Esophagus muscularis mucosa (tissue), 4 donors: ENCODE measurements around the gene FAM131B. TPM values are rescaled to one million over a fixed set of nuclear protein-coding genes. Genes with fewer than 3 reads are reported as not detected.
A peak's percentile ranks its signal among the peaks of the same experiment; 100 is the strongest.

Experiments used
- DNase-seq: peaks from one replicate; pipeline ENCODE4 v3.0.0-alpha.2; 2017; ENCODE audit errors: extremely low spot score
- H3K27ac ChIP-seq, 4 donors: fragments of 200-600 bp; sonication (generic); replicated peaks in 1 of 4; 1 replicate in 3 of 4; 2 replicates in 1 of 4; pipeline ENCODE4 v1.5.1; 2016 to 2019; ENCODE audit warnings: mild to moderate bottlenecking in 1 of 4
- H3K27me3 ChIP-seq, 4 donors: fragments of 200-600 bp; sonication (generic); one replicate each; pipeline versions ENCODE4 v1.5.1 to v1.6.0; 2016 to 2019
- H3K36me3 ChIP-seq, 4 donors: fragments of 200-600 bp; sonication (generic); one replicate each; pipeline ENCODE4 v1.5.1; 2016 to 2019
- H3K4me1 ChIP-seq, 4 donors: fragments of 200-600 bp; sonication (generic); one replicate each; pipeline ENCODE4 v1.5.1; 2016 to 2019
- H3K4me3 ChIP-seq, 4 donors: fragments of 200-600 bp; sonication (generic); 1 replicate in 2 of 4; 2 replicates in 2 of 4; pipeline ENCODE4 v1.5.1; 2016 to 2019; ENCODE audit warnings: mild to moderate bottlenecking in 4 of 4, moderate library complexity in 1 of 4
- H3K9me3 ChIP-seq, 4 donors: fragments of 200-600 bp; sonication (generic); 1 replicate in 3 of 4; 2 replicates in 1 of 4; pipeline ENCODE4 v1.5.1; 2016 to 2019
- CTCF ChIP-seq, 3 experiments: fragments of 200-600 bp in 2 of 3; fragments of 450-650 bp in 1 of 3; sonication (generic) in 2 of 3; IDR thresholded peaks; one replicate each; pipeline ENCODE4 v1.5.1; 2017 to 2019; ENCODE audit warnings: antibody characterized with exemption in 3 of 3, mild to moderate bottlenecking in 2 of 3, moderate library complexity in 1 of 3
- EP300 ChIP-seq: sonication (generic); formaldehyde crosslinking; IDR thresholded peaks from one replicate; pipeline ENCODE4 v1.6.1; 2017; ENCODE audit warnings: antibody characterized with exemption
- POLR2A ChIP-seq: fragments of 450-650 bp; IDR thresholded peaks from one replicate; pipeline ENCODE4 v1.6.1; 2017; ENCODE audit warnings: antibody characterized with exemption, moderate library complexity, mild to moderate bottlenecking, low read depth
- POLR2AphosphoS5 ChIP-seq, 2 donors: sonication (generic); formaldehyde crosslinking; IDR thresholded peaks; one replicate each; pipeline ENCODE4 v1.6.1; 2017; ENCODE audit warnings: antibody characterized with exemption in 2 of 2
- WGBS: methylation state at CpG from one replicate; pipeline ENCODE4 v1.1.5; 2018; 5-methylcytosine and 5-hydroxymethylcytosine counted together
- intact Hi-C: fragments of 100-400 bp; cut with DNase I; formaldehyde crosslinking; loops from one replicate; pipeline ENCODE4 v1.15.1; 2023
- total RNA-seq, 4 donors: library from RNA; depleted of rRNA; stranded (reverse); fragments of >200 nt; gene quantifications; one replicate each; pipeline versions ENCODE4 v1.1.0 to v1.2.1, GENCODE V29; 2016

Gene FAM131B
- total RNA-seq, 4 donors from 2014 or later, result 0.42 to 2.0 (median 1.3) TPM

- DNase-seq, result no peak
- no peaks in the 10 kb centered on the region for H3K9me3 ChIP-seq
- H3K4me1 ChIP-seq, result peaks cover 8 to 26% (median 19%) of the 10 kb centered on the region in 4 donors
- H3K4me3 ChIP-seq, result peak overlapping the region; percentile 59 to 74 (median 68)
- H3K36me3 ChIP-seq, result no peaks in the 10 kb centered on the region
- peaks cover 3 to 63% (median 17%) of the 10 kb centered on the region in 4 donors for H3K27me3 ChIP-seq
- H3K27ac ChIP-seq, result peak overlapping the region in 1 of 4 donors; percentile 40
- TF ChIP-seq POLR2AphosphoS5 (IDR thresholded peaks at IDR 0.05) (no peak), POLR2A (no peak), CTCF (IDR thresholded peaks at IDR 0.05) (no peak), EP300 (no peak)
- 8% methylated on average over 25 of the region's 46 CpGs for WGBS
- intact Hi-C loops, result loop anchor here (10.0 kb wide), 1 partner anchor 53 kb away; no protein-coding TSS in a partner anchor
Measured at GRCh38 chr7:143361552-143362130, 872 bp downstream of the FAM131B start.

GRCh38 chr7:143360788-143361551, 1.5 kb downstream of the FAM131B start:
- Histone ChIP-seq H3K9me3 (no peaks in the 10 kb centered on the region), H3K27ac (no peak overlapping the region), H3K27me3 (peaks cover 3 to 61% (median 17%) of the 10 kb centered on the region in 4 donors), H3K4me3 (peak overlapping the region in 3 of 4 donors; percentile 59 to 74 (median 71)), H3K4me1 (peaks cover 8 to 26% (median 19%) of the 10 kb centered on the region in 4 donors), H3K36me3 (no peaks in the 10 kb centered on the region)
- 47% methylated on average over 18 of the region's 19 CpGs for WGBS
- intact Hi-C loops, result loop anchor here (10.0 kb wide), 1 partner anchor 54 kb away; no protein-coding TSS in a partner anchor
- DNase-seq, result no peak
- no peak for TF ChIP-seq EP300
- no peak for TF ChIP-seq POLR2A
- no peak for TF ChIP-seq CTCF (IDR thresholded peaks at IDR 0.05)
- no peak for TF ChIP-seq POLR2AphosphoS5 (IDR thresholded peaks at IDR 0.05)

- 84% methylated on average over 11 of the region's 11 CpGs for WGBS
- Histone ChIP-seq H3K9me3 (no peaks in the 10 kb centered on the region), H3K4me3 (no peak overlapping the region), H3K27ac (no peak overlapping the region), H3K4me1 (peaks cover 8 to 26% (median 19%) of the 10 kb centered on the region in 4 donors), H3K36me3 (no peaks in the 10 kb centered on the region), H3K27me3 (peaks cover 3 to 57% (median 17%) of the 10 kb centered on the region in 4 donors)
- TF ChIP-seq EP300 (no peak), POLR2A (no peak), POLR2AphosphoS5 (IDR thresholded peaks at IDR 0.05) (no peak), CTCF (IDR thresholded peaks at IDR 0.05) (no peak)
- intact Hi-C loops, result loop anchor here (10.0 kb wide), 1 partner anchor 55 kb away; no protein-coding TSS in a partner anchor
- DNase-seq, result no peak
Measured at GRCh38 chr7:143359771-143360353, 2.7 kb downstream of the FAM131B start.

DNA sequence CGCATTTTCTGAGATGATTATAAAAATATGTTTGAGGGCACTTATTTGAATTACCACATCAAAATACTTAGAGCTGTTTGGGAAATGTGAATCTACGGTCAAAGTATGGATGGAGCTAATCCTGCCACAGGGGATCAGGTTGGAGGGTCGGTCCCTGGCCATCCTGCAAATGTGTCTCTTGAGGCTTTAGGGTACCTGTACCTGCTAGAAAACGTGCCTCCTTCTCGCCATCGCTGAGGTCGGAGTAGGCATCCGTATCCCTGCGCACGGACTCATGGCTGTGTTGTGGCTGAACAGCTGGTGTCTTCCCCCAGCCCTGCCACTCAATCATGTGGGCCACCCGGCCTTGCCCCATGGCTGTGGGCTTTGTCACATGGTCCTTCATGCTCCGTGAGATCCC, 3.9 kb downstream of the FAM131B start:
- intact Hi-C loops, result no loop called here
- Histone ChIP-seq H3K27ac (no peak overlapping the region), H3K36me3 (no peaks in the 10 kb centered on the region), H3K27me3 (peaks cover 3 to 50% (median 15%) of the 10 kb centered on the region in 4 donors), H3K9me3 (no peaks in the 10 kb centered on the region), H3K4me3 (no peak overlapping the region), H3K4me1 (peaks cover 8 to 26% (median 19%) of the 10 kb centered on the region in 4 donors)
- 90% methylated on average over 12 of the region's 12 CpGs for WGBS
- no peak for TF ChIP-seq CTCF (IDR thresholded peaks at IDR 0.05)
- no peak for TF ChIP-seq EP300
- TF ChIP-seq POLR2AphosphoS5 (IDR thresholded peaks at IDR 0.05), result no peak
- TF ChIP-seq POLR2A, result no peak
- no peak for DNase-seq
